Measurements from ENCODE around the gene GPC5.
"Not testable (repeated sequence)": the region's sequence is repeated elsewhere in the genome, so short reads cannot be mapped to it uniquely, and the experiment has no call there.

The GPC5 gene

GRCh38 chr13:91879360-91879759 lies 480.9 kb downstream of the GPC5 start:
- DNase-seq (ENCODE audit: low spot score): no peak

GRCh38 chr13:91882918-91883317 lies 484.5 kb downstream of the GPC5 start:
- DNase-seq (ENCODE audit: low spot score): no peak

GRCh38 chr13:91889641-91890040 lies 491.2 kb downstream of the GPC5 start:
- DNase-seq (ENCODE audit: low spot score): no peak

GRCh38 chr13:91891141-91891540 lies 492.7 kb downstream of the GPC5 start:
- no peak for DNase-seq (ENCODE audit: low spot score)

- DNase-seq (ENCODE audit: low spot score): no peak
These were observed 494.6 kb downstream of the GPC5 start for GRCh38 chr13:91893040-91893439.

GRCh38 chr13:91894316-91894715 lies 495.9 kb downstream of the GPC5 start:
- no peak for DNase-seq (ENCODE audit: low spot score)

GRCh38 chr13:91896547-91896946 lies 498.1 kb downstream of the GPC5 start:
- no peak for DNase-seq (ENCODE audit: low spot score)

GRCh38 chr13:91898986-91899385 lies 500.6 kb downstream of the GPC5 start:
- DNase-seq (ENCODE audit: low spot score): not testable (repeated sequence)

- DNase-seq (ENCODE audit: low spot score): no peak
These were observed 503.9 kb downstream of the GPC5 start for GRCh38 chr13:91902291-91902690.

GRCh38 chr13:91904005-91904404 lies 505.6 kb downstream of the GPC5 start:
- DNase-seq (ENCODE audit: low spot score): no peak

- no peak for DNase-seq (ENCODE audit: low spot score)
These were observed 506.2 kb downstream of the GPC5 start for GRCh38 chr13:91904597-91904996.

- no peak for DNase-seq (ENCODE audit: low spot score)
These were observed 509.0 kb downstream of the GPC5 start for GRCh38 chr13:91907398-91907797.

GRCh38 chr13:91909617-91910016 lies 511.2 kb downstream of the GPC5 start:
- no peak for DNase-seq (ENCODE audit: low spot score)

- DNase-seq (ENCODE audit: low spot score): no peak
These were observed 524.7 kb downstream of the GPC5 start for GRCh38 chr13:91922969-91923592.

GRCh38 chr13:91930687-91931086 lies 532.3 kb downstream of the GPC5 start:
- no peak for DNase-seq (ENCODE audit: low spot score)

GRCh38 chr13:91934354-91934753 lies 535.9 kb downstream of the GPC5 start:
- DNase-seq (ENCODE audit: low spot score): no peak

GRCh38 chr13:91946498-91947070 lies 548.2 kb downstream of the GPC5 start:
- peak; percentile 17 for DNase-seq (ENCODE audit: low spot score)

- no peak for DNase-seq (ENCODE audit: low spot score)
These were observed 550.3 kb downstream of the GPC5 start for GRCh38 chr13:91948736-91949135.

GRCh38 chr13:91950803-91951202 lies 552.4 kb downstream of the GPC5 start:
- no peak for DNase-seq (ENCODE audit: low spot score)

GRCh38 chr13:91955546-91956355 lies 557.3 kb downstream of the GPC5 start:
- DNase-seq (ENCODE audit: low spot score): no peak

- DNase-seq (ENCODE audit: low spot score): no peak
These were observed 562.5 kb downstream of the GPC5 start for GRCh38 chr13:91960947-91961346.

- DNase-seq (ENCODE audit: low spot score): no peak
These were observed 564.5 kb downstream of the GPC5 start for GRCh38 chr13:91962946-91963345.

GRCh38 chr13:91965511-91965910 lies 567.1 kb downstream of the GPC5 start:
- DNase-seq (ENCODE audit: low spot score): no peak

All from LoVo (cell line).